ENCODE measurements around the gene LLPH.

DNA sequence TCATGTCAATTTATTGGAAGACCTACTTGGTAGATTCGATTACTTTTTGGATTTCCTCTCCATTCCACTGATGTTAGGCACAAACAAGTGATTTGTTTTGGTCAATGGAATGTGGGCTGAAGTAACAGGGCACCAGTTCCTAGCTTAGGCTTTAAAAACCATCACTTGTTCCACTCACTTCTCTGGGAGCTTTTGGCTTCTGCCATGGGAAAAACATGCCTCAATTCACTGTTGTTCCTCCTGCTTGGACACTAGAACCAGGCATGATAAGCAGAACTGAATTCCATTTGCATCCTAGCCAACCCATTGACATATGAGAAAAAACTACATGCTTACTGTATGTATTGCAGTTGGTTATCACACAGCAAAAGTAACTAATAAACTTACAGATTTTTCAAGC, 47.8 kb downstream of the LLPH start:
- TF ChIP-seq GATA3 (IDR thresholded peaks at IDR 0.05; ENCODE audit: low read depth, low read length) (no peak), GATA2 (IDR thresholded peaks at IDR 0.05; ENCODE audit: low read depth, low read length) (no peak)

All from SH-SY5Y (cell line).